Hepatocyte (in vitro differentiated cells): ENCODE measurements around the gene CYP2A13. TPM values are rescaled to one million over a fixed set of nuclear protein-coding genes. Genes with fewer than 3 reads are reported as not detected.
"Not testable (repeated sequence)": the region's sequence is repeated elsewhere in the genome, so short reads cannot be mapped to it uniquely, and the experiment has no call there.

Experiments used
- DNase-seq: peaks from one replicate; pipeline ENCODE4 v3.0.0-alpha.2; 2016; ENCODE audit warnings: low spot score
- H2AFZ ChIP-seq: fragments of 200-600 bp; sonication (generic); 2 replicates; pipeline ENCODE4 v1.6.0; 2016; ENCODE audit warnings: antibody characterized with exemption, mild to moderate bottlenecking
- H3K27ac ChIP-seq: fragments of 200-600 bp; sonication (generic); 2 replicates; pipeline ENCODE4 v1.5.1; 2016; ENCODE audit warnings: mild to moderate bottlenecking
- H3K27me3 ChIP-seq: fragments of 200-600 bp; sonication (generic); 2 replicates; pipeline ENCODE4 v1.6.1; 2016
- H3K36me3 ChIP-seq: fragments of 200-600 bp; sonication (generic); replicated peaks from 2 replicates; pipeline ENCODE4 v1.5.1; 2016; ENCODE audit warnings: low read depth; ENCODE audit not compliant: insufficient read depth
- H3K4me1 ChIP-seq: fragments of 200-600 bp; sonication (generic); 2 replicates; pipeline ENCODE4 v1.5.1; 2016; ENCODE audit warnings: mild to moderate bottlenecking, moderate library complexity; ENCODE audit not compliant: insufficient read depth
- H3K4me2 ChIP-seq: fragments of 200-600 bp; sonication (generic); 2 replicates; pipeline ENCODE4 v1.6.0; 2016
- H3K4me3 ChIP-seq: fragments of 200-600 bp; sonication (generic); 2 replicates; pipeline ENCODE4 v1.5.1; 2016; ENCODE audit warnings: mild to moderate bottlenecking
- H3K79me2 ChIP-seq: fragments of 200-600 bp; sonication (generic); 2 replicates; pipeline ENCODE4 v1.6.0; 2017; ENCODE audit warnings: mild to moderate bottlenecking
- H3K9me2 ChIP-seq: fragments of 200-600 bp; sonication (generic); replicated peaks from 2 replicates; pipeline ENCODE4 v1.6.0; 2017; ENCODE audit warnings: mild to moderate bottlenecking; ENCODE audit not compliant: insufficient read depth
- H3K9me3 ChIP-seq: fragments of 200-600 bp; sonication (generic); 2 replicates; pipeline ENCODE4 v1.5.1; 2016; ENCODE audit warnings: low read depth, mild to moderate bottlenecking
- H4K20me1 ChIP-seq: fragments of 200-600 bp; sonication (generic); 2 replicates; pipeline ENCODE4 v1.6.0; 2016; ENCODE audit warnings: mild to moderate bottlenecking; ENCODE audit not compliant: insufficient read depth, poor library complexity, severe bottlenecking
- EZH2 ChIP-seq: fragments of 200-600 bp; sonication (generic); IDR thresholded peaks from 2 replicates; pipeline ENCODE4 v1.6.1; 2016; ENCODE audit warnings: antibody characterized with exemption, mild to moderate bottlenecking, borderline replicate concordance
- EZH2phosphoT487 ChIP-seq: fragments of 200-600 bp; sonication (generic); IDR thresholded peaks from one replicate; pipeline ENCODE4 v1.6.1; 2018; ENCODE audit warnings: antibody characterized with exemption, mild to moderate bottlenecking, low read depth, moderate library complexity; ENCODE audit not compliant: unreplicated experiment, severe bottlenecking
- WGBS: methylation state at CpG from one replicate; pipeline ENCODE4 v1.1.6; 2016; ENCODE audit warnings: low lambda C conversion rate; ENCODE audit errors: missing lambda C conversion rate; 5-methylcytosine and 5-hydroxymethylcytosine counted together
- polyA plus RNA-seq: library from polyadenylated mRNA; unstranded; fragments of >200 nt; fragmentation: Nextera tagmentation; extraction: Ambion mirVana; gene quantifications from 2 replicates; pipeline ENCODE4 v1.2.1, GENCODE V29; 2016
- total RNA-seq: library from RNA; depleted of rRNA; stranded (reverse); fragments of >200 nt; gene quantifications from 2 replicates; pipeline ENCODE4 v1.2.3, GENCODE V29; 2014
- TF ChIP-seq, protein P1 (sequence below): fragments of 200-600 bp; sonication (generic); IDR thresholded peaks from 2 replicates; pipeline ENCODE4 v1.5.1; 2016; ENCODE audit warnings: antibody characterized with exemption, mild to moderate bottlenecking; ENCODE audit not compliant: poor library complexity

Gene CYP2A13
- total RNA-seq (not detected in 2 replicates), polyA plus RNA-seq (0.23 TPM in 1 of 2 replicates, not detected in the other)

DNA sequence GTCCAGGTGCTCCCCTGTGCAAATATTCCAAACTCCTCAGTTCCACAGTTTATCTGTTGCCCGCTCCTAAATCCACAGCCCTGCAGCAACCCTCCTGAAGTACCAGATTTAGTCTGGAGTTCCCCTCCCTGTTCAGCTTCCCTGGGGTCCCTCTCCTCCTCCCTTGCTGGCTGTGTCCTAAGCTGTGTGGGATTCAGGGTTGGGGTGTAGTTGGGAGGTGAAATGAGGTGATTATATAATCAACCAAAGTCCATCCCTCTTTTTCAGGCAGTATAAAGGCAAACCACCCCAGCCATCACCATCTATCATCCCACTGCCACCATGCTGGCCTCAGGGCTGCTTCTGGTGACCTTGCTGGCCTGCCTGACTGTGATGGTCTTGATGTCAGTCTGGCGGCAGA is at the start of gene CYP2A13:
Gene CYP2A13 (plus strand): TSS at position 301 of the 400 bp plus-strand sequence. CDS start 21 bp downstream, at position 322.
- H3K4me3 ChIP-seq, result no peak within 1 kb of the TSS
- H3K9me2 ChIP-seq, result no peaks in the 10 kb centered on the region
- no peaks in the 10 kb centered on the region for H3K9me3 ChIP-seq
- H4K20me1 ChIP-seq, result no peaks in the 10 kb centered on the region
- WGBS, result 92% methylated on average over 2 of the region's 2 CpGs
- H3K79me2 ChIP-seq, result no peaks in the 10 kb centered on the region
- TF ChIP-seq, protein P1, sequence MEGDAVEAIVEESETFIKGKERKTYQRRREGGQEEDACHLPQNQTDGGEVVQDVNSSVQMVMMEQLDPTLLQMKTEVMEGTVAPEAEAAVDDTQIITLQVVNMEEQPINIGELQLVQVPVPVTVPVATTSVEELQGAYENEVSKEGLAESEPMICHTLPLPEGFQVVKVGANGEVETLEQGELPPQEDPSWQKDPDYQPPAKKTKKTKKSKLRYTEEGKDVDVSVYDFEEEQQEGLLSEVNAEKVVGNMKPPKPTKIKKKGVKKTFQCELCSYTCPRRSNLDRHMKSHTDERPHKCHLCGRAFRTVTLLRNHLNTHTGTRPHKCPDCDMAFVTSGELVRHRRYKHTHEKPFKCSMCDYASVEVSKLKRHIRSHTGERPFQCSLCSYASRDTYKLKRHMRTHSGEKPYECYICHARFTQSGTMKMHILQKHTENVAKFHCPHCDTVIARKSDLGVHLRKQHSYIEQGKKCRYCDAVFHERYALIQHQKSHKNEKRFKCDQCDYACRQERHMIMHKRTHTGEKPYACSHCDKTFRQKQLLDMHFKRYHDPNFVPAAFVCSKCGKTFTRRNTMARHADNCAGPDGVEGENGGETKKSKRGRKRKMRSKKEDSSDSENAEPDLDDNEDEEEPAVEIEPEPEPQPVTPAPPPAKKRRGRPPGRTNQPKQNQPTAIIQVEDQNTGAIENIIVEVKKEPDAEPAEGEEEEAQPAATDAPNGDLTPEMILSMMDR, result no peak
- TF ChIP-seq EZH2phosphoT487 (no peak), EZH2 (no peak)
- H3K4me2 ChIP-seq, result no peak within 1 kb of the TSS
- no peaks in the 10 kb centered on the region for H3K36me3 ChIP-seq
- peaks cover 43% of the 10 kb centered on the region for H3K27me3 ChIP-seq
- no peak for DNase-seq
- H3K27ac ChIP-seq, result no peak within 1 kb of the TSS
- no peak within 1 kb of the TSS for H2AFZ ChIP-seq
- no peaks in the 10 kb centered on the region for H3K4me1 ChIP-seq

DNA sequence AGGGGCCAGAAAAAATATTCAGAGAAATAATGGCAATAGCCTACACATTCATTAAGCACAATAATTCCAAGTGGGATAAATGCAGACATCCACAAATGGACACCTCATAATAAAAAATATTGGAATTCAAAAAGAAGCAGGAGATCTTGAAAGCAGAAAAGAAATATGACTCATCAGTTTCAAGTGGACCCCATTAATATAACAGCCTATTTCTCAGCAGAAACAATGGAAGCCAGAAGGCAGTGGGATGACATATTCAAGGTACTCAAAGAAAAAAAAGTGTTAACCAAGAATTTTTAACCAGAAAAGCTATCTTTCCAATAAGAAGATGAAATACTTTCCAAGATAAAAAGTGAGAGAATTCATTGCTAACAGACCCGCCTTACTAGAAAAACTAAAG is 48.4 kb upstream of the CYP2A13 start:
- Histone ChIP-seq H2AFZ (no peak overlapping the region), H4K20me1 (no peaks in the 10 kb centered on the region), H3K27me3 (no peaks in the 10 kb centered on the region), H3K4me1 (no peaks in the 10 kb centered on the region), H3K27ac (no peak overlapping the region), H3K4me2 (no peak overlapping the region), H3K9me3 (no peaks in the 10 kb centered on the region), H3K36me3 (no peaks in the 10 kb centered on the region), H3K79me2 (no peaks in the 10 kb centered on the region), H3K9me2 (no peaks in the 10 kb centered on the region), H3K4me3 (no peak overlapping the region)
- TF ChIP-seq, protein P1, result no peak
- no peak for TF ChIP-seq EZH2phosphoT487
- no peak for TF ChIP-seq EZH2
- WGBS, result 85% methylated on average over 1 of the region's 1 CpG
- no peak for DNase-seq

GRCh38 chr19:41045095-41045494 is 43.2 kb upstream of the CYP2A13 start:
- WGBS, result 74% methylated on average over 1 of the region's 1 CpG
- not testable (repeated sequence) for H3K36me3 ChIP-seq

GRCh38 chr19:41050426-41050825 is 37.8 kb upstream of the CYP2A13 start:
- no peaks in the 10 kb centered on the region for H3K4me1 ChIP-seq
- no peak overlapping the region for H3K4me3 ChIP-seq
- no peaks in the 10 kb centered on the region for H3K9me3 ChIP-seq
- WGBS, result 91% methylated on average over 13 of the region's 13 CpGs
- no peaks in the 10 kb centered on the region for H3K79me2 ChIP-seq
- DNase-seq, result no peak
- no peak overlapping the region for H3K27ac ChIP-seq
- TF ChIP-seq, protein P1, result no peak
- TF ChIP-seq EZH2phosphoT487 (no peak), EZH2 (no peak)
- H2AFZ ChIP-seq, result no peak overlapping the region
- H3K9me2 ChIP-seq, result no peaks in the 10 kb centered on the region
- H4K20me1 ChIP-seq, result no peaks in the 10 kb centered on the region
- H3K4me2 ChIP-seq, result no peak overlapping the region
- H3K36me3 ChIP-seq, result no peaks in the 10 kb centered on the region
- no peaks in the 10 kb centered on the region for H3K27me3 ChIP-seq

More at GRCh38 chr19:41045095-41045494, 43.2 kb upstream of the CYP2A13 start:
- H3K4me3 ChIP-seq, H3K4me2 ChIP-seq, H3K9me3 ChIP-seq, H2AFZ ChIP-seq, H3K9me2 ChIP-seq, DNase-seq, H3K79me2 ChIP-seq, H3K27ac ChIP-seq, H3K4me1 ChIP-seq, H4K20me1 ChIP-seq, H3K27me3 ChIP-seq: not testable (repeated sequence)

DNA sequence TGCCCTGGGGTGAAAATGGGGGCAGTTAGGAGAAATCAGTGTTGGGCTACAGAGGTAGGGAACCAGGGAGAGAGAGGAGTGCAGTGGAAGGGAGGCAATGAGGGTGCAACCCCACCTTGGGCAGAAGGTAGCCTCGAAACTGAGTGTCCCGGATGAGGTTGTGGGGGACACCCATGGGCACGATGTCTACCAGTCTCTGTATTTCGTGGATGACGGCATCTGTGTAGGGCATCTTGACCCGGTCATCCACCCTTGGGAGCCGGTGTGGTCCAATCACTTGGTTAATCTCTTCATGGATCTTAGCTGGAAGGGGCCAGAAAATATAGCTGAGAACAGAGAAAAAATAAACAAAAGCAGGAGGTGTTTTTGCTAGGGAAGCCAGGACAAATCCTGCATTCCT is 36.1 kb upstream of the CYP2A13 start:
- not testable (repeated sequence) for H3K27ac ChIP-seq, H3K4me2 ChIP-seq, H4K20me1 ChIP-seq, DNase-seq, H3K36me3 ChIP-seq, H3K27me3 ChIP-seq, H3K9me3 ChIP-seq, H3K9me2 ChIP-seq, H3K4me3 ChIP-seq, H3K4me1 ChIP-seq, H2AFZ ChIP-seq, H3K79me2 ChIP-seq
- 93% methylated on average over 7 of the region's 7 CpGs for whole genome bisulfite sequencing

GRCh38 chr19:41053331-41053730 is 34.9 kb upstream of the CYP2A13 start:
- not testable (repeated sequence) for H3K36me3 ChIP-seq, H3K27me3 ChIP-seq

More at GRCh38 chr19:41053331-41053730, 34.9 kb upstream of the CYP2A13 start:
- H3K4me3 ChIP-seq, H3K4me2 ChIP-seq, H3K79me2 ChIP-seq, H2AFZ ChIP-seq, H3K4me1 ChIP-seq, H3K9me3 ChIP-seq, H4K20me1 ChIP-seq, DNase-seq, H3K27ac ChIP-seq, H3K9me2 ChIP-seq: not testable (repeated sequence)
- 85% methylated on average over 10 of the region's 10 CpGs for WGBS
